Smooth muscle cell (in vitro differentiated cells): ENCODE data around the gene NOL4L. TPM values are rescaled to one million over a fixed set of nuclear protein-coding genes. Genes with fewer than 3 reads are reported as not detected.

ENCODE experiments used
- DNase-seq: peaks from one replicate; lab custom pipeline; 2025; ENCODE audit not compliant: unreplicated experiment; lab: John Stamatoyannopoulos, UW
- H2AFZ ChIP-seq: fragments of 200-600 bp; sonication (generic); 2 replicates; pipeline ENCODE4 v1.6.0; 2016; ENCODE audit warnings: antibody characterized with exemption, low read depth, mild to moderate bottlenecking
- H3F3A ChIP-seq: fragments of 200-600 bp; sonication (generic); 2 replicates; pipeline ENCODE4 v1.6.0; 2017; ENCODE audit warnings: antibody characterized with exemption, low read depth
- H3K27ac ChIP-seq: fragments of 200-600 bp; sonication (generic); 2 replicates; pipeline ENCODE4 v1.5.1; 2016; ENCODE audit warnings: low read depth, mild to moderate bottlenecking
- H3K27me3 ChIP-seq: fragments of 200-600 bp; sonication (generic); 2 replicates; pipeline ENCODE4 v1.6.1; 2016; ENCODE audit warnings: low read depth, mild to moderate bottlenecking
- H3K36me3 ChIP-seq: fragments of 200-600 bp; sonication (generic); 2 replicates; pipeline ENCODE4 v1.5.1; 2016; ENCODE audit warnings: low read depth
- H3K4me1 ChIP-seq: fragments of 200-600 bp; sonication (generic); 2 replicates; pipeline ENCODE4 v1.5.1; 2016; ENCODE audit warnings: low read depth
- H3K4me2 ChIP-seq: fragments of 200-600 bp; sonication (generic); 2 replicates; pipeline ENCODE4 v1.6.0; 2016; ENCODE audit warnings: mild to moderate bottlenecking
- H3K4me3 ChIP-seq: fragments of 200-600 bp; sonication (generic); 2 replicates; pipeline ENCODE4 v1.5.1; 2016; ENCODE audit warnings: mild to moderate bottlenecking
- H3K79me2 ChIP-seq: fragments of 200-600 bp; sonication (generic); 2 replicates; pipeline ENCODE4 v1.6.0; 2016; ENCODE audit warnings: low read depth, mild to moderate bottlenecking
- H3K9ac ChIP-seq: fragments of 200-600 bp; sonication (generic); 2 replicates; pipeline ENCODE4 v1.6.0; 2016; ENCODE audit warnings: low read depth
- H3K9me3 ChIP-seq: fragments of 200-600 bp; sonication (generic); replicated peaks from 2 replicates; pipeline ENCODE4 v1.5.1; 2016; ENCODE audit warnings: low read depth
- H4K20me1 ChIP-seq: fragments of 200-600 bp; sonication (generic); 2 replicates; pipeline ENCODE4 v1.6.0; 2016; ENCODE audit warnings: low read depth
- WGBS: methylation state at CpG from one replicate; pipeline ENCODE4 v1.1.7; 2016; ENCODE audit warnings: low lambda C conversion rate; 5-methylcytosine and 5-hydroxymethylcytosine counted together
- polyA plus RNA-seq: library from polyadenylated mRNA; unstranded; fragments of >200 nt; fragmentation: Nextera tagmentation; extraction: Ambion mirVana; gene quantifications from 2 replicates; pipeline ENCODE4 v1.2.1, GENCODE V29; 2016
- total RNA-seq: library from RNA; depleted of rRNA; stranded (reverse); fragments of >200 nt; gene quantifications from 2 replicates; pipeline ENCODE4 v1.2.3, GENCODE V29; 2014
- TF ChIP-seq, protein P1 (sequence below): fragments of 200-600 bp; sonication (generic); IDR thresholded peaks from 2 replicates; pipeline ENCODE4 v1.5.1; 2017; ENCODE audit warnings: borderline replicate concordance, mild to moderate bottlenecking, antibody characterized with exemption; ENCODE audit not compliant: insufficient read depth, poor library complexity, severe bottlenecking

The NOL4L gene
- total and polyA plus RNA-seq, 2 experiments from 2014 or later = 26.0 to 26.2 TPM

GRCh38 chr20:32465092-32465900 is 119.8 kb downstream of the NOL4L start:
- TF ChIP-seq, protein P1, sequence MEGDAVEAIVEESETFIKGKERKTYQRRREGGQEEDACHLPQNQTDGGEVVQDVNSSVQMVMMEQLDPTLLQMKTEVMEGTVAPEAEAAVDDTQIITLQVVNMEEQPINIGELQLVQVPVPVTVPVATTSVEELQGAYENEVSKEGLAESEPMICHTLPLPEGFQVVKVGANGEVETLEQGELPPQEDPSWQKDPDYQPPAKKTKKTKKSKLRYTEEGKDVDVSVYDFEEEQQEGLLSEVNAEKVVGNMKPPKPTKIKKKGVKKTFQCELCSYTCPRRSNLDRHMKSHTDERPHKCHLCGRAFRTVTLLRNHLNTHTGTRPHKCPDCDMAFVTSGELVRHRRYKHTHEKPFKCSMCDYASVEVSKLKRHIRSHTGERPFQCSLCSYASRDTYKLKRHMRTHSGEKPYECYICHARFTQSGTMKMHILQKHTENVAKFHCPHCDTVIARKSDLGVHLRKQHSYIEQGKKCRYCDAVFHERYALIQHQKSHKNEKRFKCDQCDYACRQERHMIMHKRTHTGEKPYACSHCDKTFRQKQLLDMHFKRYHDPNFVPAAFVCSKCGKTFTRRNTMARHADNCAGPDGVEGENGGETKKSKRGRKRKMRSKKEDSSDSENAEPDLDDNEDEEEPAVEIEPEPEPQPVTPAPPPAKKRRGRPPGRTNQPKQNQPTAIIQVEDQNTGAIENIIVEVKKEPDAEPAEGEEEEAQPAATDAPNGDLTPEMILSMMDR = no peak
- H3K27me3 ChIP-seq = no peaks in the 10 kb centered on the region
- H4K20me1 ChIP-seq = peaks cover 54% of the 10 kb centered on the region
- H3K4me3 ChIP-seq = no peak overlapping the region
- H2AFZ ChIP-seq = no peak overlapping the region
- peak; percentile 36 for DNase-seq
- no peaks in the 10 kb centered on the region for H3K36me3 ChIP-seq
- peak overlapping the region; percentile 58 for H3K4me2 ChIP-seq
- H3K4me1 ChIP-seq = peaks cover 27% of the 10 kb centered on the region
- 57% methylated on average over 24 of the region's 24 CpGs for WGBS
- peaks cover 22% of the 10 kb centered on the region for H3F3A ChIP-seq
- H3K79me2 ChIP-seq = peaks cover 89% of the 10 kb centered on the region
- H3K9me3 ChIP-seq = no peaks in the 10 kb centered on the region
- H3K27ac ChIP-seq = peak overlapping the region; percentile 98
- peak overlapping the region; percentile 52 for H3K9ac ChIP-seq

DNA sequence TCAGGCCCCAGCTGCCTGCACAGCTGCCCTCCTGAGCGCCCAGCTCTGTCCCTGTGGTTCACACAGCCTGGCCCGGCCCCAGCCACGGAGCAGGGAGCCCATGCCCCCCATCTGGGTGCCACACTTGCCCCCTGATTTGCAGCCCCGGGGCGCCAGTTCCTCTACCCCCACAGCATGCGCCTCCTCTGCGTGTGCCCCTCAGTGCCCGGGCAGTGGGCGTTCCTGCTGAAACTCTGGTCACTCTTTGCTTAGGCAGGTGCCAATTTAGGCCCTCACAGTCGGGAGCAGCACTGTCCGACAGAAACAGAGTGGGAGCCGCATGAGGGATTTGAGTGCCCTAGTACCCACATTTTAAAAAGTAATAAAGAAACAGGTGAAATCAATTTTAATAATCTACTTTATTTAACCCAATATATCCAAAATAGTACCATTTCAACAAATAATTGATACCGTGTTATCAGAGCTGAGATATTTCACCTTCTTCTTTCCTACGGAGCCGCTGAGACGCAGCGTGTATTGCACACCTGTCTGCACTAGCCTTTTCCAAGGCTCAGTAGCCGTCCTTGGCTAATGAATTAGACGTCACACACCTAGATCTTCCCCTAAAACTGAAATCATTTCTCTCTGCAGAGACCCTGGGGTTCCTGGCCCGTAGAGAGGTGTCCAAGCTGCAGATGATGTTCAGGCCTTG is 120.6 kb downstream of the NOL4L start:
- no peak overlapping the region for H3K9ac ChIP-seq
- H3K27ac ChIP-seq = peak overlapping the region; percentile 98
- DNase-seq = no peak
- H3K4me1 ChIP-seq = peaks cover 26% of the 10 kb centered on the region
- TF ChIP-seq, protein P1 = no peak
- H3F3A ChIP-seq = peaks cover 21% of the 10 kb centered on the region
- no peak overlapping the region for H2AFZ ChIP-seq
- peaks cover 61% of the 10 kb centered on the region for H4K20me1 ChIP-seq
- H3K36me3 ChIP-seq = peaks cover 3% of the 10 kb centered on the region
- H3K79me2 ChIP-seq = peaks cover 90% of the 10 kb centered on the region
- H3K9me3 ChIP-seq = no peaks in the 10 kb centered on the region
- WGBS = 96% methylated on average over 20 of the region's 20 CpGs
- no peaks in the 10 kb centered on the region for H3K27me3 ChIP-seq
- peak overlapping the region; percentile 28 for H3K4me2 ChIP-seq
- H3K4me3 ChIP-seq = no peak overlapping the region

GRCh38 chr20:32463642-32464400 is 121.3 kb downstream of the NOL4L start:
- Histone ChIP-seq H3K4me1 (peaks cover 26% of the 10 kb centered on the region), H3K9me3 (no peaks in the 10 kb centered on the region), H4K20me1 (peaks cover 67% of the 10 kb centered on the region), H3K9ac (no peak overlapping the region), H3K4me2 (peak overlapping the region; percentile 28), H3K4me3 (no peak overlapping the region), H3K27me3 (no peaks in the 10 kb centered on the region), H3K27ac (peak overlapping the region; percentile 98), H3K36me3 (peaks cover 3% of the 10 kb centered on the region), H3F3A (peaks cover 23% of the 10 kb centered on the region), H2AFZ (no peak overlapping the region), H3K79me2 (peaks cover 89% of the 10 kb centered on the region)
- 74% methylated on average over 28 of the region's 28 CpGs for WGBS
- TF ChIP-seq, protein P1 = no peak
- DNase-seq = no peak
